Lower lobe of right lung (tissue), 2 donors: ENCODE measurements around the gene MMP1. TPM values are rescaled to one million over a fixed set of nuclear protein-coding genes. Genes with fewer than 3 reads are reported as not detected.

ENCODE experiments used
- ATAC-seq, 2 donors: fragments of 200-7000 bp; cut with Tn5 transposase; one replicate each; pipeline ENCODE4 v1.9.1; 2020 to 2022; ENCODE audit warnings: mild to moderate bottlenecking in 2 of 2, moderate library complexity in 2 of 2
- DNase-seq: peaks from one replicate; pipeline ENCODE4 v3.0.0-alpha.2; 2020
- H3K27ac ChIP-seq: fragments of 200-600 bp; one replicate; pipeline ENCODE4 v1.8.0; 2022
- H3K27me3 ChIP-seq: fragments of 200-600 bp; one replicate; pipeline ENCODE4 v1.8.0; 2022; ENCODE audit warnings: low read depth
- H3K36me3 ChIP-seq: fragments of 200-600 bp; one replicate; pipeline ENCODE4 v1.8.0; 2022; ENCODE audit warnings: mild to moderate bottlenecking
- H3K4me1 ChIP-seq: fragments of 200-600 bp; one replicate; pipeline ENCODE4 v1.8.0; 2022
- H3K4me3 ChIP-seq: fragments of 200-600 bp; one replicate; pipeline ENCODE4 v1.8.0; 2022; ENCODE audit warnings: mild to moderate bottlenecking
- H3K9me3 ChIP-seq: fragments of 200-600 bp; one replicate; pipeline ENCODE4 v1.8.0; 2022
- CTCF ChIP-seq: fragments of 200-600 bp; IDR thresholded peaks from one replicate; pipeline ENCODE4 v1.8.0; 2022; ENCODE audit warnings: antibody characterized with exemption, mild to moderate bottlenecking
- intact Hi-C: fragments of 100-400 bp; cut with DNase I; formaldehyde crosslinking; loops from one replicate; pipeline ENCODE4 v1.11.0; 2022
- total RNA-seq: library from RNA; stranded (reverse); fragmentation: NEBNext Ultra II Directional; extraction: Animal tissue kit (Norgen Biotek cat#: 25700); gene quantifications from one replicate; pipeline ENCODE4 v1.2.1, GENCODE V29; 2021
- donor health status: DM: no; HTN: yes; CAD: no; lungs with severe emphysema.

The MMP1 gene
- total RNA-seq, 1 donor from 2014 or later: 0.97 TPM

GRCh38 chr11:102807921-102808320 is 10.0 kb upstream of the MMP1 start:
- Histone ChIP-seq H3K27me3 (no peaks in the 10 kb centered on the region), H3K27ac (no peak overlapping the region), H3K4me3 (no peak overlapping the region), H3K9me3 (no peaks in the 10 kb centered on the region), H3K4me1 (no peaks in the 10 kb centered on the region), H3K36me3 (no peaks in the 10 kb centered on the region)
- ATAC-seq: peak; percentile 45 to 63
- TF ChIP-seq CTCF: no peak
- intact Hi-C loops: no loop called here
- DNase-seq: peak; percentile 50

- H3K4me1 ChIP-seq: peaks cover 6% of the 10 kb centered on the region
- intact Hi-C loops: no loop called here
- DNase-seq: no peak
These were observed 8.3 kb upstream of the MMP1 start for GRCh38 chr11:102806296-102806695.

GRCh38 chr11:102802341-102802740 is 4.4 kb upstream of the MMP1 start:
- intact Hi-C loops: no loop called here
- Histone ChIP-seq H3K27ac (no peak overlapping the region), H3K4me1 (peaks cover 6% of the 10 kb centered on the region), H3K9me3 (no peaks in the 10 kb centered on the region), H3K4me3 (no peak overlapping the region), H3K36me3 (no peaks in the 10 kb centered on the region), H3K27me3 (no peaks in the 10 kb centered on the region)
- TF ChIP-seq CTCF: no peak
- no peak for ATAC-seq
- DNase-seq: no peak

More at GRCh38 chr11:102806296-102806695, 8.3 kb upstream of the MMP1 start:
- Histone ChIP-seq H3K27ac (no peak overlapping the region), H3K27me3 (no peaks in the 10 kb centered on the region), H3K4me3 (no peak overlapping the region), H3K36me3 (no peaks in the 10 kb centered on the region), H3K9me3 (no peaks in the 10 kb centered on the region)
- ATAC-seq: no peak
- no peak for TF ChIP-seq CTCF

GRCh38 chr11:102800767-102801166 is 2.8 kb upstream of the MMP1 start:
- intact Hi-C loops: no loop called here
- H3K27me3 ChIP-seq: no peaks in the 10 kb centered on the region
- no peak for TF ChIP-seq CTCF
- no peak overlapping the region for H3K4me3 ChIP-seq
- no peaks in the 10 kb centered on the region for H3K36me3 ChIP-seq
- H3K9me3 ChIP-seq: no peaks in the 10 kb centered on the region
- ATAC-seq (no peak), DNase-seq (no peak)
- H3K27ac ChIP-seq: no peak overlapping the region
- peaks cover 6% of the 10 kb centered on the region for H3K4me1 ChIP-seq

GRCh38 chr11:102799681-102800340 is 1.9 kb upstream of the MMP1 start:
- no peak for TF ChIP-seq CTCF
- H3K4me3 ChIP-seq: no peak overlapping the region
- H3K9me3 ChIP-seq: no peaks in the 10 kb centered on the region
- DNase-seq (no peak), ATAC-seq (no peak)
- H3K27ac ChIP-seq: no peak overlapping the region
- no peaks in the 10 kb centered on the region for H3K36me3 ChIP-seq
- H3K27me3 ChIP-seq: no peaks in the 10 kb centered on the region
- intact Hi-C loops: no loop called here
- H3K4me1 ChIP-seq: peaks cover 6% of the 10 kb centered on the region
